NCI-H1092 treated with DMSO at 0.1 percent for 48 hours (cell line): ENCODE results near the gene RPL13A.

Experiments used
- DNase-seq: peaks from one replicate; lab custom pipeline; 2025; lab: John Stamatoyannopoulos, UW

The RPL13A gene

GRCh38 chr19:49506575-49507105, 19.2 kb downstream of the RPL13A start:
- peak; percentile 37 for DNase-seq

- DNase-seq = no peak
Observed at GRCh38 chr19:49507803-49508494, 20.5 kb downstream of the RPL13A start.

GRCh38 chr19:49512970-49513745, 25.8 kb downstream of the RPL13A start:
- peak; percentile 33 for DNase-seq

- DNase-seq = no peak
Observed at GRCh38 chr19:49513746-49514118, 26.3 kb downstream of the RPL13A start.

- DNase-seq = no peak
Observed at GRCh38 chr19:49514151-49514550, 26.7 kb downstream of the RPL13A start.

GRCh38 chr19:49515767-49516166, 28.4 kb downstream of the RPL13A start:
- no peak for DNase-seq

GRCh38 chr19:49518033-49518432, 30.6 kb downstream of the RPL13A start:
- no peak for DNase-seq

- no peak for DNase-seq
Observed at GRCh38 chr19:49520705-49521319, 33.4 kb downstream of the RPL13A start.

- DNase-seq = no peak
Observed at GRCh38 chr19:49524812-49525455, 37.5 kb downstream of the RPL13A start.

- no peak for DNase-seq
Observed at GRCh38 chr19:49528211-49528771, 40.9 kb downstream of the RPL13A start.

- no peak for DNase-seq
Observed at GRCh38 chr19:49530708-49531107, 43.3 kb downstream of the RPL13A start.

- peak; percentile 15 for DNase-seq
Observed at GRCh38 chr19:49533551-49534488, 46.4 kb downstream of the RPL13A start.

GRCh38 chr19:49534632-49535385, 47.4 kb downstream of the RPL13A start:
- DNase-seq = no peak

GRCh38 chr19:49536921-49537462, 49.6 kb downstream of the RPL13A start:
- no peak for DNase-seq

GRCh38 chr19:49538643-49539042, 51.2 kb downstream of the RPL13A start:
- DNase-seq = no peak

GRCh38 chr19:49539192-49539952, 52.0 kb downstream of the RPL13A start:
- no peak for DNase-seq
